H9 (cell line): ENCODE measurements around the gene RCOR3. TPM values are rescaled to one million over a fixed set of nuclear protein-coding genes. Genes with fewer than 3 reads are reported as not detected.

Source experiments
- DNase-seq: peaks from one replicate; pipeline ENCODE4 v3.0.0-alpha.2; 2017
- H2AFZ ChIP-seq: one replicate; pipeline ENCODE4 v1.6.1; 2013; ENCODE audit warnings: mild to moderate bottlenecking, low read length, control low read depth, moderate library complexity
- H2AK5ac ChIP-seq: 2 replicates; pipeline ENCODE4 v1.6.1; 2013; ENCODE audit warnings: low read length, control low read depth, mixed read lengths; ENCODE audit not compliant: insufficient read length
- H2BK120ac ChIP-seq: one replicate; pipeline ENCODE4 v1.6.1; 2013; ENCODE audit warnings: low read depth, mild to moderate bottlenecking, low read length, control low read depth, inconsistent platforms; ENCODE audit not compliant: poor library complexity, severe bottlenecking
- H2BK12ac ChIP-seq: 2 replicates; pipeline ENCODE4 v1.6.1; 2013; ENCODE audit warnings: low read length, control low read depth, mixed read lengths, low read depth; ENCODE audit not compliant: insufficient read length
- H2BK15ac ChIP-seq: 2 replicates; pipeline ENCODE4 v1.6.1; 2013; ENCODE audit warnings: low read depth, low read length, control low read depth
- H2BK20ac ChIP-seq: one replicate; pipeline ENCODE4 v1.6.1; 2013; ENCODE audit warnings: low read depth, mild to moderate bottlenecking, low read length, control low read depth, inconsistent platforms; ENCODE audit not compliant: poor library complexity, severe bottlenecking
- H2BK5ac ChIP-seq: 2 replicates; pipeline ENCODE4 v1.6.1; 2013; ENCODE audit warnings: low read length, control low read depth, mixed read lengths; ENCODE audit not compliant: insufficient read length
- H3K14ac ChIP-seq: 2 replicates; pipeline ENCODE4 v1.6.1; 2013; ENCODE audit warnings: low read length, control low read depth; ENCODE audit not compliant: insufficient read depth
- H3K18ac ChIP-seq: 2 replicates; pipeline ENCODE4 v1.6.1; 2013; ENCODE audit warnings: low read depth, mild to moderate bottlenecking, mixed read lengths, low read length, control low read depth; ENCODE audit not compliant: insufficient read length
- H3K23ac ChIP-seq: 2 replicates; pipeline ENCODE4 v1.6.1; 2013; ENCODE audit warnings: low read length, control low read depth, mixed read lengths, low read depth; ENCODE audit not compliant: insufficient read length
- H3K23me2 ChIP-seq: 2 replicates; pipeline ENCODE4 v1.6.1; 2013; ENCODE audit warnings: low read depth, mild to moderate bottlenecking, mixed read lengths, low read length, control low read depth; ENCODE audit not compliant: insufficient read length, poor library complexity, severe bottlenecking
- H3K27ac ChIP-seq: 2 replicates; pipeline ENCODE4 v1.5.1; 2013; ENCODE audit warnings: low read length, control low read depth, mixed read lengths, low read depth; ENCODE audit not compliant: insufficient read length
- H3K27me3 ChIP-seq: 2 replicates; pipeline ENCODE4 v1.6.1; 2013; ENCODE audit warnings: low read length, control low read depth, inconsistent platforms; ENCODE audit not compliant: insufficient read depth
- H3K4ac ChIP-seq: 2 replicates; pipeline ENCODE4 v1.6.1; 2013; ENCODE audit warnings: low read depth, mild to moderate bottlenecking, control low read depth, inconsistent platforms, low read length, moderate library complexity
- H3K4me1 ChIP-seq: 2 replicates; pipeline ENCODE4 v1.6.1; 2013; ENCODE audit warnings: low read length, control low read depth, inconsistent platforms; ENCODE audit not compliant: insufficient read depth
- H3K4me2 ChIP-seq: 2 replicates; pipeline ENCODE4 v1.6.1; 2013; ENCODE audit warnings: low read length, control low read depth, mixed read lengths; ENCODE audit not compliant: insufficient read length, insufficient read depth
- H3K56ac ChIP-seq: 2 replicates; pipeline ENCODE4 v1.6.1; 2013; ENCODE audit warnings: low read depth, mild to moderate bottlenecking, mixed read lengths, low read length, control low read depth; ENCODE audit not compliant: insufficient read length
- H3K79me1 ChIP-seq: 2 replicates; pipeline ENCODE4 v1.6.1; 2013; ENCODE audit warnings: low read depth, mild to moderate bottlenecking, moderate library complexity, low read length, control low read depth, inconsistent platforms; ENCODE audit not compliant: insufficient read depth, poor library complexity, severe bottlenecking
- H3K79me2 ChIP-seq: 2 replicates; pipeline ENCODE4 v1.6.1; 2013; ENCODE audit warnings: low read length, control low read depth, inconsistent platforms; ENCODE audit not compliant: insufficient read depth
- H3K9ac ChIP-seq: 2 replicates; pipeline ENCODE4 v1.6.1; 2013; ENCODE audit warnings: low read length, control low read depth, mixed read lengths; ENCODE audit not compliant: insufficient read length; ENCODE audit errors: extremely low read depth
- H3K9me3 ChIP-seq: one replicate; pipeline ENCODE4 v1.6.1; 2013; ENCODE audit warnings: low read depth, low read length, inconsistent platforms; ENCODE audit not compliant: control insufficient read depth
- H3T11ph ChIP-seq: one replicate; pipeline ENCODE4 v1.6.1; 2013; ENCODE audit warnings: mild to moderate bottlenecking, low read length, control low read depth, inconsistent platforms
- H4K20me1 ChIP-seq: one replicate; pipeline ENCODE4 v1.6.1; 2013; ENCODE audit not compliant: control insufficient read depth, insufficient read length, insufficient read depth
- H4K5ac ChIP-seq: 2 replicates; pipeline ENCODE4 v1.6.1; 2013; ENCODE audit warnings: low read depth, mild to moderate bottlenecking, mixed read lengths, low read length, control low read depth; ENCODE audit not compliant: insufficient read length
- H4K8ac ChIP-seq: replicated peaks from 2 replicates; pipeline ENCODE4 v1.6.1; 2013; ENCODE audit warnings: low read length, control low read depth, mixed read lengths, low read depth; ENCODE audit not compliant: insufficient read length
- H4K91ac ChIP-seq: 2 replicates; pipeline ENCODE4 v1.6.1; 2013; ENCODE audit warnings: low read depth, mild to moderate bottlenecking, moderate library complexity, mixed read lengths, low read length, control low read depth; ENCODE audit not compliant: insufficient read length
- H3K27ac Mint-ChIP-seq, 3 experiments: 2 replicates in 2 of 3; 3 replicates in 1 of 3; pipeline ENCODE4 v1.8.0; 2020 to 2021; ENCODE audit warnings: mixed read lengths in 3 of 3, mild to moderate bottlenecking in 1 of 3, moderate library complexity in 1 of 3
- H3K27me3 Mint-ChIP-seq: 2 replicates; pipeline ENCODE4 v1.8.0; 2021; ENCODE audit warnings: low read depth, mild to moderate bottlenecking, moderate library complexity, mixed read lengths
- H3K36me3 Mint-ChIP-seq, 3 experiments: 2 replicates in 2 of 3; 3 replicates in 1 of 3; pipeline ENCODE4 v1.8.0; 2020 to 2021; ENCODE audit warnings: low read depth in 3 of 3, mixed read lengths in 3 of 3; ENCODE audit not compliant: insufficient read depth in 1 of 3
- H3K4me1 Mint-ChIP-seq, 2 experiments: 2 replicates each; pipeline ENCODE4 v1.8.0; 2020; ENCODE audit warnings: mixed read lengths in 2 of 2
- H3K4me3 Mint-ChIP-seq, 2 experiments: 2 replicates in 1 of 2; 3 replicates in 1 of 2; pipeline ENCODE4 v1.8.0; 2020 to 2021; ENCODE audit warnings: mild to moderate bottlenecking in 2 of 2, mixed read lengths in 2 of 2, moderate library complexity in 1 of 2
- H3K9me3 Mint-ChIP-seq, 2 experiments: 2 replicates in 1 of 2; 3 replicates in 1 of 2; pipeline ENCODE4 v1.8.0; 2020; ENCODE audit warnings: mild to moderate bottlenecking in 2 of 2, mixed read lengths in 2 of 2, moderate library complexity in 1 of 2
- CTCF ChIP-seq: fragments of 200-600 bp; sonication (generic); conservative IDR thresholded peaks from 3 replicates; pipeline ENCODE4 v1.8.0; 2021; ENCODE audit warnings: antibody characterized with exemption, mild to moderate bottlenecking
- WGBS: extraction: QIAGEN DNeasy Blood & Tissue Kit; methylation state at CpG from one replicate; pipeline ENCODE4 v1.1.7; 2013; ENCODE audit warnings: missing lambda C conversion rate, low lambda C conversion rate, mixed read lengths; ENCODE audit not compliant: insufficient read length; ENCODE audit errors: extremely low coverage; 5-methylcytosine and 5-hydroxymethylcytosine counted together
- total RNA-seq: library from RNA; stranded (reverse); gene quantifications from 2 replicates; pipeline ENCODE4 v1.2.1, GENCODE V29; 2021

The RCOR3 gene
- total RNA-seq, 1 experiment from 2014 or later, result 37.2 TPM

- Histone ChIP-seq H4K91ac (no peak overlapping the region), H3K23ac (no peak overlapping the region), H2BK15ac (no peak overlapping the region), H3K14ac (no peak overlapping the region; the same call in 1 of the 2 replicates), H3K18ac (no peak overlapping the region), H2BK120ac (no peak overlapping the region), H3K4me2 (no peak overlapping the region), H3K9ac (no peak overlapping the region), H4K5ac (no peak overlapping the region), H4K8ac (no peak overlapping the region), H2AK5ac (no peak overlapping the region), H3K79me2 (no peaks in the 10 kb centered on the region), H2BK12ac (no peak overlapping the region), H3K27ac (no peak overlapping the region), H2BK20ac (no peak overlapping the region), H4K20me1 (no peaks in the 10 kb centered on the region), H3K9me3 (no peaks in the 10 kb centered on the region), H2AFZ (no peak overlapping the region), H3K4ac (no peak overlapping the region), H3K23me2 (no peaks in the 10 kb centered on the region), H3K56ac (no peak overlapping the region), H3K27me3 (no peaks in the 10 kb centered on the region), H2BK5ac (no peak overlapping the region), H3K4me1 (no peaks in the 10 kb centered on the region), H3T11ph (no peak overlapping the region), H3K79me1 (no peaks in the 10 kb centered on the region)
- H3K4me3 Mint-ChIP-seq, result no peak overlapping the region
- DNase-seq, result no peak
- no peaks in the 10 kb centered on the region for H3K4me1 Mint-ChIP-seq
- no peak for TF ChIP-seq CTCF
- H3K27ac Mint-ChIP-seq, result no peak overlapping the region; a peak in 1 of 7 replicates
- WGBS, result no CpG with 5 or more reads among the region's 3 CpGs
- H3K36me3 Mint-ChIP-seq, result peaks cover 2 to 27% (median 17%) of the 10 kb centered on the region in 3 experiments; a peak in 6 of 7 replicates
- H3K9me3 Mint-ChIP-seq, result no peaks in the 10 kb centered on the region
- no peaks in the 10 kb centered on the region for H3K27me3 Mint-ChIP-seq
These were observed 100.7 kb downstream of the RCOR3 start for GRCh38 chr1:211359876-211360275.
